ENCODE results near the gene KIAA1549. TPM values are rescaled to one million over a fixed set of nuclear protein-coding genes. Genes with fewer than 3 reads are reported as not detected.

Gene KIAA1549
- total and polyA plus RNA-seq, 8 donors, result 0.15 to 7.8 (median 1.4) TPM

DNA sequence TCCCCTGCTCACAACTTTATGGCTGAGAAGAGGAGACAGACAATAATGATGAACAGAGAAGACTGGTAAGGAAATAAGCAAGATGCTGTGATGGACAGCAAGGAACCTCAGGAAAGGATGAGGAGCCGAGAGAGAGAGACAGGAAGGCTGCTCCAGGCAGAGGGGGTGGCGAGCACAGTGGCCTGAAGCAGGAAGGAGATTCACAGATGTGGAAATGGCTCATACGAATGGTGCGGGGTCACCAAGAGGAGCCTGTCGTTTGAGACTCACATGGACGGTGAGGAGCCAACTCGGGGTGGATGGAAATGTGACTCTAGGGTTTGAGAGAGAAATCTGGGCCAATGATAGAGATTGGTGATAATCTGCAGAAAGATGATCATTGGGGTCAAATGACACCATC is 43.7 kb downstream of the KIAA1549 start:
- Histone ChIP-seq H3K36me3 (no peaks in the 10 kb centered on the region), H3K9me3 (no peaks in the 10 kb centered on the region), H3K4me3 (no peak overlapping the region), H3K27ac (no peak overlapping the region), H3K4me1 (peaks cover 0 to 14% (median 0%) of the 10 kb centered on the region in 4 donors), H3K27me3 (no peaks in the 10 kb centered on the region)
- WGBS, 5 donors, result 82 to 94% (median 93%) methylated on average over 7 of the region's 7 CpGs
- no peak for DNase-seq
- TF ChIP-seq CTCF (IDR thresholded peaks at IDR 0.05) (no peak), POLR2A (IDR thresholded peaks at IDR 0.05) (no peak), POLR2AphosphoS5 (IDR thresholded peaks at IDR 0.05) (no peak), EP300 (IDR thresholded peaks at IDR 0.05) (no peak)
- intact Hi-C loops (cut with DNase I; ENCODE audit: low total_unique reads), result no loop called here

GRCh38 chr7:138935465-138936011 is 45.7 kb downstream of the KIAA1549 start:
- H3K27ac ChIP-seq, result no peak overlapping the region
- H3K9me3 ChIP-seq, result no peaks in the 10 kb centered on the region
- TF ChIP-seq POLR2A (IDR thresholded peaks at IDR 0.05), result no peak
- TF ChIP-seq EP300 (IDR thresholded peaks at IDR 0.05), result no peak
- TF ChIP-seq POLR2AphosphoS5 (IDR thresholded peaks at IDR 0.05), result no peak
- TF ChIP-seq CTCF (IDR thresholded peaks at IDR 0.05), result no peak
- H3K36me3 ChIP-seq, result no peaks in the 10 kb centered on the region
- intact Hi-C loops (cut with DNase I; ENCODE audit: low total_unique reads), result no loop called here
- no peak overlapping the region for H3K4me3 ChIP-seq
- 38 to 49% (median 44%) methylated on average over 6 of the region's 6 CpGs for whole genome bisulfite sequencing, 5 donors
- H3K27me3 ChIP-seq, result no peaks in the 10 kb centered on the region
- peak in 1 of 2 donors; percentile 67 for DNase-seq
- peaks cover 0 to 14% (median 0%) of the 10 kb centered on the region in 4 donors for H3K4me1 ChIP-seq

DNA sequence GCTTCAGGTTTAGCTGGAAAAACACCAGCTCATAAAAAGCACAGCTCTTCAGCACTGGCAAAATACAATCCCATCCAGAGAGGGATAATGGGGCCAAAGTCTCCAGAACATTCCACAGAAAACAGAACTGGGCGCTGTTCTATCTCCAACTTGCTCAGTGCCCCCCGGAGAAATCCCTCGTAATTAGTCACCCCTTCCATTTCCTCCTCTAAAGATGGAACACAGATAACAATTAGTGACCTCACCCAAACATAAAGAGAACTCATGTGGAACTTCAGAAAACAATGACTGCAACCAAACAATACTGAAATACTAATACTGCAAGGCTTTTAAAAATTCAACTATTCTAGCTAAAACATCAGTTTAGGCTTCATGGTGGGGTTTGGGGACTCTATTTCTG is 46.3 kb downstream of the KIAA1549 start:
- no peaks in the 10 kb centered on the region for H3K27me3 ChIP-seq
- 35 to 46% (median 40%) methylated on average over 3 of the region's 3 CpGs for WGBS, 5 donors
- H3K9me3 ChIP-seq, result no peaks in the 10 kb centered on the region
- peaks cover 0 to 14% (median 0%) of the 10 kb centered on the region in 4 donors for H3K4me1 ChIP-seq
- TF ChIP-seq EP300 (IDR thresholded peaks at IDR 0.05), result no peak
- TF ChIP-seq CTCF (IDR thresholded peaks at IDR 0.05), result no peak
- TF ChIP-seq POLR2AphosphoS5 (IDR thresholded peaks at IDR 0.05), result no peak
- no peak for TF ChIP-seq POLR2A (IDR thresholded peaks at IDR 0.05)
- no peak overlapping the region for H3K4me3 ChIP-seq
- peak in 1 of 2 donors; percentile 23 for DNase-seq
- intact Hi-C loops (cut with DNase I; ENCODE audit: low total_unique reads), result no loop called here
- H3K27ac ChIP-seq, result no peak overlapping the region
- H3K36me3 ChIP-seq, result no peaks in the 10 kb centered on the region

GRCh38 chr7:138934367-138934766 is 46.8 kb downstream of the KIAA1549 start:
- TF ChIP-seq POLR2A (IDR thresholded peaks at IDR 0.05), result no peak
- no peak for TF ChIP-seq EP300 (IDR thresholded peaks at IDR 0.05)
- no peak for TF ChIP-seq CTCF (IDR thresholded peaks at IDR 0.05)
- no peak for TF ChIP-seq POLR2AphosphoS5 (IDR thresholded peaks at IDR 0.05)
- H3K9me3 ChIP-seq, result no peaks in the 10 kb centered on the region
- H3K4me1 ChIP-seq, result peaks cover 0 to 14% (median 0%) of the 10 kb centered on the region in 4 donors
- no peak overlapping the region for H3K27ac ChIP-seq
- intact Hi-C loops (cut with DNase I; ENCODE audit: low total_unique reads), result no loop called here
- WGBS, 5 donors, result 92 to 96% (median 94%) methylated on average over 8 of the region's 8 CpGs
- DNase-seq, result no peak
- H3K27me3 ChIP-seq, result no peaks in the 10 kb centered on the region
- H3K36me3 ChIP-seq, result no peaks in the 10 kb centered on the region
- H3K4me3 ChIP-seq, result no peak overlapping the region

All from stomach (tissue), 9 donors.